ENCODE measurements around the gene SPINK7.
"Not testable (repeated sequence)": the region's sequence is repeated elsewhere in the genome, so short reads cannot be mapped to it uniquely, and the experiment has no call there.

Gene SPINK7

GRCh38 chr5:148275129-148275528 lies 37.1 kb upstream of the SPINK7 start:
- H3K9me3 ChIP-seq (ENCODE audit: control insufficient read depth, insufficient read depth, low read depth, low read length); POLR2A ChIA-PET; H3K4me3 ChIP-seq (ENCODE audit: low read depth, low read length); CTCF ChIA-PET; H3K4me1 ChIP-seq (ENCODE audit: control insufficient read depth, insufficient read depth, low read length); H3K27ac ChIP-seq (ENCODE audit: extremely low read depth, low read depth, low read length); H3K36me3 ChIP-seq (ENCODE audit: control insufficient read depth in 2 of 2, insufficient read depth in 1 of 2, low read length in 2 of 2): not testable (repeated sequence)
- TF ChIP-seq ZNF146 (tag by site-specific recombination; IDR thresholded peaks at IDR 0.05) (peak; percentile 87), ZNF280D (tag by site-specific recombination; IDR thresholded peaks at IDR 0.05) (0 out of 2 replicates have a peak, but pooled peaks have one; percentile 10)

- H3K4me3 ChIP-seq (ENCODE audit: low read depth, low read length); H3K27ac ChIP-seq (ENCODE audit: extremely low read depth, low read depth, low read length); H3K9me3 ChIP-seq (ENCODE audit: control insufficient read depth, insufficient read depth, low read depth, low read length); H3K4me1 ChIP-seq (ENCODE audit: control insufficient read depth, insufficient read depth, low read length); H3K36me3 ChIP-seq (ENCODE audit: control insufficient read depth in 2 of 2, insufficient read depth in 1 of 2, low read length in 2 of 2); POLR2A ChIA-PET: not testable (repeated sequence)
- CTCF ChIA-PET = interaction anchor here (0.6 to 2.4 kb wide), 2 partner anchors 35 to 93 kb away, joined by 5 to 15 read pairs; no protein-coding TSS in a partner anchor
- TF ChIP-seq ZIC2 (tag by site-specific recombination; IDR thresholded peaks at IDR 0.05) = peak; percentile 46
Observed at GRCh38 chr5:148280893-148281292, 31.3 kb upstream of the SPINK7 start.

- POLR2A ChIA-PET; H3K9me3 ChIP-seq (ENCODE audit: control insufficient read depth, insufficient read depth, low read depth, low read length); H3K36me3 ChIP-seq (ENCODE audit: control insufficient read depth in 2 of 2, insufficient read depth in 1 of 2, low read length in 2 of 2); H3K4me3 ChIP-seq (ENCODE audit: low read depth, low read length); H3K4me1 ChIP-seq (ENCODE audit: control insufficient read depth, insufficient read depth, low read length); H3K27ac ChIP-seq (ENCODE audit: extremely low read depth, low read depth, low read length): not testable (repeated sequence)
- CTCF ChIA-PET = interaction anchor here (0.6 to 2.4 kb wide), 2 partner anchors 35 to 93 kb away, joined by 5 to 15 read pairs; no protein-coding TSS in a partner anchor
Observed at GRCh38 chr5:148281336-148281735, 30.9 kb upstream of the SPINK7 start.

GRCh38 chr5:148290271-148291195 lies 21.7 kb upstream of the SPINK7 start:
- Histone ChIP-seq H3K9me3 (ENCODE audit: control insufficient read depth, insufficient read depth, low read depth, low read length) (no peaks in the 10 kb centered on the region), H3K27ac (ENCODE audit: extremely low read depth, low read depth, low read length) (no peak overlapping the region), H3K4me3 (ENCODE audit: low read depth, low read length) (no peak overlapping the region), H3K4me1 (ENCODE audit: control insufficient read depth, insufficient read depth, low read length) (no peaks in the 10 kb centered on the region), H3K36me3 (ENCODE audit: control insufficient read depth in 2 of 2, insufficient read depth in 1 of 2, low read length in 2 of 2) (no peaks in the 10 kb centered on the region)
- ChIA-PET CTCF (interaction anchor here (0.6 to 3.3 kb wide), 21 partner anchors 8 to 439 kb away, joined by 3 to 59 read pairs (median 4); no protein-coding TSS in a partner anchor), POLR2A (no interaction called here)
- TF ChIP-seq PATZ1 (tag by site-specific recombination; IDR thresholded peaks at IDR 0.05) (no peak), ZBTB20 (tag by site-specific recombination; IDR thresholded peaks at IDR 0.05) (no peak), ZNF785 (tag by site-specific recombination; IDR thresholded peaks at IDR 0.05) (no peak), ZNF664 (tag by site-specific recombination; IDR thresholded peaks at IDR 0.05) (no peak), KLF1 (tag by site-specific recombination; IDR thresholded peaks at IDR 0.05) (no peak), ZFHX2 (tag by site-specific recombination; conservative IDR thresholded peaks at IDR 0.05) (0 out of 2 replicates have a peak, but pooled peaks have one; percentile 29), MYNN (tag by site-specific recombination; IDR thresholded peaks at IDR 0.05; ENCODE audit: borderline replicate concordance) (no peak), ZSCAN16 (tag by site-specific recombination; IDR thresholded peaks at IDR 0.05) (no peak), ZNF610 (tag by site-specific recombination; IDR thresholded peaks at IDR 0.05; ENCODE audit: borderline replicate concordance) (no peak), ZNF654 (tag by site-specific recombination; IDR thresholded peaks at IDR 0.05; ENCODE audit: low read depth) (peak; percentile 41), ZBTB44 (tag by site-specific recombination; IDR thresholded peaks at IDR 0.05) (no peak), PRDM10 (tag by site-specific recombination; IDR thresholded peaks at IDR 0.05) (peak; percentile 59)
